Kidney (tissue), 14 donors: Measurements from ENCODE around the gene MLH3. TPM values are rescaled to one million over a fixed set of nuclear protein-coding genes. Genes with fewer than 3 reads are reported as not detected.

Experiments
- DNase-seq, 5 donors: peaks; one replicate each; pipeline ENCODE4 v3.0.0-alpha.2; 2013 to 2020
- FAIRE-seq: peaks from 2 replicates; lab custom pipeline; 2012; peaks lifted over from hg19 to GRCh38; lab: Jason Lieb, UNC
- H3K27ac ChIP-seq, 2 donors: one replicate each; pipeline ENCODE4 v1.7.0; 2013; ENCODE audit warnings: low read depth in 2 of 2, low read length in 2 of 2, inconsistent platforms in 1 of 2
- H3K27me3 ChIP-seq: one replicate; pipeline ENCODE4 v1.7.1; 2013; ENCODE audit warnings: low read length, inconsistent platforms; ENCODE audit not compliant: control insufficient read depth, insufficient read depth
- H3K36me3 ChIP-seq, 3 donors: one replicate each; pipeline versions ENCODE4 v1.7.0 to v1.7.1; 2013; ENCODE audit warnings: low read length in 3 of 3, control low read depth in 1 of 3, inconsistent platforms in 1 of 3; ENCODE audit not compliant: insufficient read depth in 3 of 3, control insufficient read depth in 2 of 3
- H3K4me1 ChIP-seq, 3 donors: one replicate each; pipeline versions ENCODE4 v1.7.0 to v1.7.1; 2013; ENCODE audit warnings: low read length in 3 of 3, inconsistent platforms in 1 of 3, low read depth in 1 of 3; ENCODE audit not compliant: control insufficient read depth in 2 of 3, insufficient read depth in 2 of 3
- H3K4me3 ChIP-seq, 3 donors: one replicate each; pipeline versions ENCODE4 v1.7.0 to v1.8.1; 2013; ENCODE audit warnings: low read length in 3 of 3, control low read depth in 1 of 3, inconsistent platforms in 1 of 3
- H3K9ac ChIP-seq, 3 donors: one replicate each; pipeline versions ENCODE4 v1.7.0 to v1.7.1; 2013; ENCODE audit warnings: low read length in 3 of 3, control low read depth in 1 of 3, inconsistent platforms in 1 of 3
- H3K9me3 ChIP-seq, 3 donors: one replicate each; pipeline versions ENCODE4 v1.7.0 to v1.7.1; 2013; ENCODE audit warnings: low read length in 3 of 3, control low read depth in 1 of 3, inconsistent platforms in 1 of 3; ENCODE audit not compliant: control insufficient read depth in 2 of 3, insufficient read depth in 1 of 3
- CTCF ChIP-seq: IDR thresholded peaks from 3 replicates; pipeline ENCODE4 v1.5.1; 2012; ENCODE audit warnings: mild to moderate bottlenecking, moderate library complexity, borderline replicate concordance; ENCODE audit not compliant: insufficient read depth; ENCODE audit errors: extremely low read depth
- intact Hi-C: fragments of 100-400 bp; cut with DNase I; formaldehyde crosslinking; loops from one replicate; pipeline ENCODE4 v1.11.1; 2022
- polyA plus RNA-seq: library from polyadenylated mRNA; stranded (reverse); fragments of 350-450 nt; fragmentation: Illumina TruSeq; extraction: RNeasy Lipid Tissue Mini Kit (QIAGEN cat#74804); gene quantifications from one replicate; pipeline ENCODE4 v1.2.3, GENCODE V29; 2014; ENCODE audit warnings: low read depth, low replicate concordance; ENCODE audit not compliant: insufficient read depth
- total RNA-seq: library from RNA; stranded (reverse); fragmentation: NEBNext Ultra II Directional; extraction: Animal tissue kit (Norgen Biotek cat#: 25700); gene quantifications from one replicate; pipeline ENCODE4 v1.2.1, GENCODE V29; 2021
- donor health status: control.
- donor health status: control.
- donor health status: control.
- donor health status: control.
- donor health status: control.
- donor health status: DM: yes; HTN: yes; CAD: no.
- donor health status: Normal renal cell carcinoma (clear cell type).

Gene MLH3
- total and polyA plus RNA-seq, 2 donors from 2014 or later = 21.7 to 31.2 TPM

GRCh38 chr14:75096959-75097358, 45.7 kb upstream of the MLH3 start:
- Histone ChIP-seq H3K4me1 (no peaks in the 10 kb centered on the region), H3K27me3 (no peaks in the 10 kb centered on the region), H3K4me3 (no peak overlapping the region), H3K9me3 (no peaks in the 10 kb centered on the region), H3K9ac (no peak overlapping the region), H3K27ac (no peak overlapping the region), H3K36me3 (peaks cover 14 to 62% (median 41%) of the 10 kb centered on the region in 3 donors)
- TF ChIP-seq CTCF = no peak
- intact Hi-C loops = no loop called here
- DNase-seq = no peak
- FAIRE-seq = no peak

GRCh38 chr14:75095690-75096089, 44.4 kb upstream of the MLH3 start:
- TF ChIP-seq CTCF = no peak
- intact Hi-C loops = no loop called here
- Histone ChIP-seq H3K9me3 (no peaks in the 10 kb centered on the region), H3K9ac (no peak overlapping the region), H3K4me1 (no peaks in the 10 kb centered on the region), H3K4me3 (no peak overlapping the region), H3K36me3 (peaks cover 14 to 60% (median 35%) of the 10 kb centered on the region in 3 donors), H3K27ac (no peak overlapping the region), H3K27me3 (no peaks in the 10 kb centered on the region)
- no peak for DNase-seq
- no peak for FAIRE-seq

- Histone ChIP-seq H3K9ac (no peak overlapping the region), H3K36me3 (peaks cover 14 to 56% (median 35%) of the 10 kb centered on the region in 3 donors), H3K27ac (no peak overlapping the region), H3K9me3 (no peaks in the 10 kb centered on the region), H3K27me3 (no peaks in the 10 kb centered on the region), H3K4me1 (no peaks in the 10 kb centered on the region), H3K4me3 (no peak overlapping the region)
- intact Hi-C loops = no loop called here
- DNase-seq = no peak
- TF ChIP-seq CTCF = no peak
- FAIRE-seq = no peak
Observed at GRCh38 chr14:75094896-75095295, 43.6 kb upstream of the MLH3 start.

- Histone ChIP-seq H3K4me3 (no peak overlapping the region), H3K9ac (no peak overlapping the region), H3K4me1 (no peaks in the 10 kb centered on the region), H3K27ac (no peak overlapping the region), H3K9me3 (no peaks in the 10 kb centered on the region), H3K27me3 (no peaks in the 10 kb centered on the region), H3K36me3 (peaks cover 12 to 50% (median 36%) of the 10 kb centered on the region in 3 donors)
- no peak for TF ChIP-seq CTCF
- FAIRE-seq (no peak), DNase-seq (no peak)
- intact Hi-C loops = no loop called here
Observed at GRCh38 chr14:75092698-75093097, 41.4 kb upstream of the MLH3 start.
